HepG2 (cell line): ENCODE data around the gene AAMP. TPM values are rescaled to one million over a fixed set of nuclear protein-coding genes. Genes with fewer than 3 reads are reported as not detected.

Experiments
- DMAP1 ChIP-seq: IDR thresholded peaks from 2 replicates; pipeline ENCODE4 v1.6.1; 2016
- DNMT1 ChIP-seq: sonication (generic); formaldehyde crosslinking; IDR thresholded peaks from 2 replicates; pipeline ENCODE4 v1.5.1; 2020; ENCODE audit warnings: mild to moderate bottlenecking, missing genetic modification reagents
- DRAP1 ChIP-seq: IDR thresholded peaks from 2 replicates; pipeline ENCODE4 v1.6.1; 2016; ENCODE audit warnings: missing genetic modification reagents, missing compliant biosample characterization
- FOXA1 ChIP-seq, 2 experiments: fragments of 450-650 bp in 1 of 2; sonication (generic) in 1 of 2; formaldehyde crosslinking in 1 of 2; IDR thresholded peaks; 2 replicates each; pipeline versions ENCODE4 v1.4.0 to v1.6.1; 2016 to 2020; ENCODE audit warnings: missing genetic modification reagents in 1 of 2
- GPN1 ChIP-seq: sonication (generic); formaldehyde crosslinking; IDR thresholded peaks from 2 replicates; pipeline ENCODE4 v1.5.1; 2020; ENCODE audit warnings: missing genetic modification reagents, borderline replicate concordance
- LBX2 ChIP-seq: sonication (generic); formaldehyde crosslinking; IDR thresholded peaks from 2 replicates; pipeline ENCODE4 v1.5.0; 2020; ENCODE audit warnings: missing genetic modification reagents, mild to moderate bottlenecking, borderline replicate concordance
- MYNN ChIP-seq: sonication (generic); formaldehyde crosslinking; IDR thresholded peaks from 2 replicates; pipeline ENCODE4 v1.4.0; 2020; ENCODE audit warnings: mild to moderate bottlenecking, low read depth, missing genetic modification reagents
- NR0B2 ChIP-seq: sonication (generic); formaldehyde crosslinking; IDR thresholded peaks from 2 replicates; pipeline ENCODE4 v1.4.0; 2020; ENCODE audit warnings: mild to moderate bottlenecking, missing genetic modification reagents
- PTBP1 ChIP-seq: fragments of 200-400 bp; formaldehyde crosslinking; IDR thresholded peaks from 2 replicates; pipeline ENCODE4 v1.6.1; 2018; ENCODE audit warnings: low read length, low read depth; ENCODE audit not compliant: poor library complexity, severe bottlenecking
- SP4 ChIP-seq: sonication (generic); formaldehyde crosslinking; IDR thresholded peaks from 2 replicates; pipeline ENCODE4 v1.8.1; 2023; ENCODE audit warnings: mild to moderate bottlenecking, missing genetic modification reagents
- TEAD3 ChIP-seq: optimal IDR thresholded peaks from 2 replicates; pipeline ENCODE3; 2016; ENCODE audit warnings: borderline replicate concordance
- ZNF160 ChIP-seq: sonication (generic); formaldehyde crosslinking; IDR thresholded peaks from 2 replicates; pipeline ENCODE4 v1.8.0; 2022; ENCODE audit warnings: mild to moderate bottlenecking, inconsistent platforms, missing genetic modification reagents
- ZNF232 ChIP-seq: sonication (generic); formaldehyde crosslinking; IDR thresholded peaks from 2 replicates; pipeline ENCODE4 v1.4.0; 2020; ENCODE audit warnings: missing genetic modification reagents, borderline replicate concordance
- ZNF383 ChIP-seq: sonication (generic); formaldehyde crosslinking; IDR thresholded peaks from 2 replicates; pipeline ENCODE4 v1.4.0; 2020; ENCODE audit warnings: missing genetic modification reagents, mild to moderate bottlenecking, borderline replicate concordance
- ZNF770 ChIP-seq: sonication (generic); formaldehyde crosslinking; IDR thresholded peaks from 2 replicates; pipeline ENCODE4 v1.5.0; 2020; ENCODE audit warnings: mild to moderate bottlenecking, missing genetic modification reagents
- ZNF777 ChIP-seq: sonication (generic); formaldehyde crosslinking; IDR thresholded peaks from 2 replicates; pipeline ENCODE4 v1.4.0; 2020; ENCODE audit warnings: missing genetic modification reagents
- polyA plus RNA-seq, 8 experiments: library from polyadenylated mRNA; depleted of rRNA in 3 of 8; stranded (reverse) in 7 of 8; unstranded in 1 of 8; fragments of >200 nt; fragmentation: Illumina TruSeq in 4 of 8; extraction: Trizol in 4 of 8; gene quantifications; 2 replicates each; pipeline versions ENCODE4 v1.2.1 to v1.2.3, GENCODE V29; 2011 to 2016; ENCODE audit warnings: low read depth in 4 of 8, missing spikeins in 1 of 8, mixed read lengths in 1 of 8; ENCODE audit not compliant: insufficient read depth in 1 of 8
- total RNA-seq, 5 experiments: library from RNA; depleted of rRNA; stranded (reverse); fragments of >200 nt; fragmentation: Illumina TruSeq; extraction: Trizol; gene quantifications; 2 replicates each; pipeline ENCODE4 v1.2.3, GENCODE V29; 2016; ENCODE audit warnings: low read depth in 1 of 5
- TF ChIP-seq, protein P1 (sequence below): sonication (generic); formaldehyde crosslinking; IDR thresholded peaks from 2 replicates; pipeline ENCODE4 v1.8.1; 2023; ENCODE audit warnings: mild to moderate bottlenecking, missing genetic modification reagents
- TF ChIP-seq, protein P2 (sequence below): sonication (generic); formaldehyde crosslinking; IDR thresholded peaks from 2 replicates; pipeline ENCODE4 v1.4.0; 2020; ENCODE audit warnings: missing genetic modification reagents, borderline replicate concordance
- TF ChIP-seq, protein P3 (sequence below): sonication (generic); formaldehyde crosslinking; conservative IDR thresholded peaks from 2 replicates; pipeline ENCODE4 v1.8.0; 2022; ENCODE audit warnings: mild to moderate bottlenecking, moderate library complexity, missing genetic modification reagents

Gene AAMP
- total and polyA plus RNA-seq, 2 of the 13 experiments (the other 11 are each of a cell fraction or from before 2014, with no cell fraction given): 110 to 186 TPM

- TF ChIP-seq, protein P1, sequence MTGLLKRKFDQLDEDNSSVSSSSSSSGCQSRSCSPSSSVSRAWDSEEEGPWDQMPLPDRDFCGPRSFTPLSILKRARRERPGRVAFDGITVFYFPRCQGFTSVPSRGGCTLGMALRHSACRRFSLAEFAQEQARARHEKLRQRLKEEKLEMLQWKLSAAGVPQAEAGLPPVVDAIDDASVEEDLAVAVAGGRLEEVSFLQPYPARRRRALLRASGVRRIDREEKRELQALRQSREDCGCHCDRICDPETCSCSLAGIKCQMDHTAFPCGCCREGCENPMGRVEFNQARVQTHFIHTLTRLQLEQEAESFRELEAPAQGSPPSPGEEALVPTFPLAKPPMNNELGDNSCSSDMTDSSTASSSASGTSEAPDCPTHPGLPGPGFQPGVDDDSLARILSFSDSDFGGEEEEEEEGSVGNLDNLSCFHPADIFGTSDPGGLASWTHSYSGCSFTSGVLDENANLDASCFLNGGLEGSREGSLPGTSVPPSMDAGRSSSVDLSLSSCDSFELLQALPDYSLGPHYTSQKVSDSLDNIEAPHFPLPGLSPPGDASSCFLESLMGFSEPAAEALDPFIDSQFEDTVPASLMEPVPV (CRISPR knock-in tag): no peak; the same call in 1 of the 2 replicates
- TF ChIP-seq, protein P2, sequence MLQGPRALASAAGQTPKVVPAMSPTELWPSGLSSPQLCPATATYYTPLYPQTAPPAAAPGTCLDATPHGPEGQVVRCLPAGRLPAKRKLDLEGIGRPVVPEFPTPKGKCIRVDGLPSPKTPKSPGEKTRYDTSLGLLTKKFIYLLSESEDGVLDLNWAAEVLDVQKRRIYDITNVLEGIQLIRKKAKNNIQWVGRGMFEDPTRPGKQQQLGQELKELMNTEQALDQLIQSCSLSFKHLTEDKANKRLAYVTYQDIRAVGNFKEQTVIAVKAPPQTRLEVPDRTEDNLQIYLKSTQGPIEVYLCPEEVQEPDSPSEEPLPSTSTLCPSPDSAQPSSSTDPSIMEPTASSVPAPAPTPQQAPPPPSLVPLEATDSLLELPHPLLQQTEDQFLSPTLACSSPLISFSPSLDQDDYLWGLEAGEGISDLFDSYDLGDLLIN (CRISPR knock-in tag): no peak
- TF ChIP-seq DRAP1 (CRISPR knock-in tag) (peak; percentile 58), FOXA1 (IDR thresholded peaks at IDR 0.05) (no peak), FOXA1 (CRISPR knock-in tag; IDR thresholded peaks at IDR 0.05) (no peak), TEAD3 (CRISPR knock-in tag) (no peak), LBX2 (CRISPR knock-in tag) (peak; percentile 75; the same call in 1 of the 2 replicates), NR0B2 (peak; percentile 55; the same call in 1 of the 2 replicates), DNMT1 (CRISPR knock-in tag) (peak; percentile 39; the same call in 1 of the 2 replicates), ZNF770 (CRISPR knock-in tag) (no peak; the same call in 1 of the 2 replicates), ZNF383 (CRISPR knock-in tag) (no peak), ZNF777 (CRISPR knock-in tag) (peak; percentile 100), ZNF160 (peak; percentile 82; the same call in 1 of the 2 replicates), ZNF232 (CRISPR knock-in tag) (peak; percentile 44; the same call in 1 of the 2 replicates), DMAP1 (CRISPR knock-in tag) (peak; percentile 65), SP4 (CRISPR knock-in tag) (peak; percentile 82), GPN1 (CRISPR knock-in tag) (no peak), PTBP1 (no peak), MYNN (CRISPR knock-in tag) (0 out of 2 replicates have a peak, but pooled peaks have one; percentile 61)
- TF ChIP-seq, protein P3, sequence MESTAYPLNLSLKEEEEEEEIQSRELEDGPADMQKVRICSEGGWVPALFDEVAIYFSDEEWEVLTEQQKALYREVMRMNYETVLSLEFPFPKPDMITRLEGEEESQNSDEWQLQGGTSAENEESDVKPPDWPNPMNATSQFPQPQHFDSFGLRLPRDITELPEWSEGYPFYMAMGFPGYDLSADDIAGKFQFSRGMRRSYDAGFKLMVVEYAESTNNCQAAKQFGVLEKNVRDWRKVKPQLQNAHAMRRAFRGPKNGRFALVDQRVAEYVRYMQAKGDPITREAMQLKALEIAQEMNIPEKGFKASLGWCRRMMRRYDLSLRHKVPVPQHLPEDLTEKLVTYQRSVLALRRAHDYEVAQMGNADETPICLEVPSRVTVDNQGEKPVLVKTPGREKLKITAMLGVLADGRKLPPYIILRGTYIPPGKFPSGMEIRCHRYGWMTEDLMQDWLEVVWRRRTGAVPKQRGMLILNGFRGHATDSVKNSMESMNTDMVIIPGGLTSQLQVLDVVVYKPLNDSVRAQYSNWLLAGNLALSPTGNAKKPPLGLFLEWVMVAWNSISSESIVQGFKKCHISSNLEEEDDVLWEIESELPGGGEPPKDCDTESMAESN (CRISPR knock-in tag): peak; percentile 98
Observed at GRCh38 chr2:218292048-218293014, 22.4 kb upstream of the AAMP start, which contains the start of gene TMBIM1 (continued).
